WTC11 (cell line): ENCODE measurements around the gene UNC119. TPM values are rescaled to one million over a fixed set of nuclear protein-coding genes. Genes with fewer than 3 reads are reported as not detected.

ENCODE experiments used
- ATAC-seq: fragments of 200-7000 bp; cut with Tn5 transposase; 2 replicates; pipeline ENCODE4 v1.10.0; 2021; ENCODE audit warnings: mild to moderate bottlenecking, moderate library complexity
- CTCF ChIA-PET: fragments of 300-600 bp; sonication (Branson Sonifier 250); formaldehyde crosslinking; loops from one replicate; lab custom pipeline; 2021; ENCODE audit warnings: antibody characterized with exemption; lab: Charles Lee
- POLR2A ChIA-PET: fragments of 350-600 bp; sonication (Branson Sonifier 250); formaldehyde crosslinking; loops from one replicate; lab custom pipeline; 2021; ENCODE audit warnings: antibody characterized with exemption; lab: Charles Lee
- DNase-seq: peaks from one replicate; pipeline ENCODE4 v3.0.0; 2021; ENCODE audit warnings: low spot score
- H3K27ac Mint-ChIP-seq: 2 replicates; pipeline ENCODE4 v1.8.0; 2021; ENCODE audit warnings: mixed read lengths
- H3K27me3 Mint-ChIP-seq: 2 replicates; pipeline ENCODE4 v1.8.0; 2021; ENCODE audit warnings: low read depth, mild to moderate bottlenecking, moderate library complexity, mixed read lengths
- H3K36me3 Mint-ChIP-seq: 2 replicates; pipeline ENCODE4 v1.8.0; 2021; ENCODE audit warnings: mixed read lengths
- H3K4me1 Mint-ChIP-seq: 2 replicates; pipeline ENCODE4 v1.8.0; 2022; ENCODE audit warnings: mixed read lengths
- H3K4me3 Mint-ChIP-seq: 2 replicates; pipeline ENCODE4 v1.8.0; 2021; ENCODE audit warnings: mild to moderate bottlenecking, moderate library complexity, mixed read lengths
- H3K9me3 Mint-ChIP-seq: 2 replicates; pipeline ENCODE4 v1.8.0; 2021; ENCODE audit warnings: mixed read lengths
- CBFB ChIP-seq: sonication (generic); formaldehyde crosslinking; IDR thresholded peaks from 2 replicates; pipeline ENCODE4 v1.8.1; 2022; ENCODE audit warnings: mild to moderate bottlenecking, low read depth, missing genetic modification reagents
- ERG ChIP-seq: fragments of 250-450 bp; sonication (Bioruptor Pico); IDR thresholded peaks from 2 replicates; pipeline ENCODE4 v1.8.0; 2021; ENCODE audit warnings: mild to moderate bottlenecking
- ESRRA ChIP-seq: sonication (generic); formaldehyde crosslinking; IDR thresholded peaks from 2 replicates; pipeline ENCODE4 v1.8.1; 2022; ENCODE audit warnings: mild to moderate bottlenecking, missing genetic modification reagents, borderline replicate concordance
- GTF2I ChIP-seq: fragments of 250-450 bp; sonication (Bioruptor Pico); conservative IDR thresholded peaks from 2 replicates; pipeline ENCODE4 v1.4.0; 2021; ENCODE audit warnings: mild to moderate bottlenecking
- MLX ChIP-seq: sonication (generic); formaldehyde crosslinking; IDR thresholded peaks from 2 replicates; pipeline ENCODE4 v1.8.1; 2023; ENCODE audit warnings: mild to moderate bottlenecking, missing genetic modification reagents, moderate library complexity
- SOX15 ChIP-seq: fragments of 250-450 bp; sonication (Bioruptor Pico); IDR thresholded peaks from 2 replicates; pipeline ENCODE4 v1.9.0; 2021; ENCODE audit warnings: mild to moderate bottlenecking
- SP1 ChIP-seq: sonication (generic); formaldehyde crosslinking; conservative IDR thresholded peaks from 2 replicates; pipeline ENCODE4 v1.8.1; 2022; ENCODE audit warnings: missing genetic modification reagents
- TCF7 ChIP-seq: sonication (generic); formaldehyde crosslinking; IDR thresholded peaks from 2 replicates; pipeline ENCODE4 v1.8.0; 2022; ENCODE audit warnings: mild to moderate bottlenecking, low read depth, missing genetic modification reagents, moderate library complexity
- TEAD1 ChIP-seq: sonication (generic); formaldehyde crosslinking; IDR thresholded peaks from 2 replicates; pipeline ENCODE4 v1.8.0; 2022; ENCODE audit warnings: mild to moderate bottlenecking, missing genetic modification reagents
- TP53 ChIP-seq: sonication (generic); formaldehyde crosslinking; IDR thresholded peaks from 2 replicates; pipeline ENCODE4 v1.8.1; 2023; ENCODE audit warnings: mild to moderate bottlenecking, missing genetic modification reagents
- ZBTB21 ChIP-seq: sonication (generic); formaldehyde crosslinking; IDR thresholded peaks from 2 replicates; pipeline ENCODE4 v1.8.1; 2023; ENCODE audit warnings: mild to moderate bottlenecking, missing genetic modification reagents, borderline replicate concordance
- ZNF396 ChIP-seq: fragments of 250-450 bp; sonication (Bioruptor Pico); IDR thresholded peaks from 2 replicates; pipeline ENCODE4 v1.8.0; 2021; ENCODE audit warnings: mild to moderate bottlenecking, moderate library complexity, borderline replicate concordance
- ZNF512 ChIP-seq: sonication (generic); formaldehyde crosslinking; IDR thresholded peaks from 2 replicates; pipeline ENCODE4 v1.8.1; 2022; ENCODE audit warnings: missing genetic modification reagents, borderline replicate concordance
- total RNA-seq: library from RNA; stranded (reverse); gene quantifications from 3 replicates; pipeline ENCODE4 v1.2.3, GENCODE V29; 2021
- TF ChIP-seq, protein P1 (sequence below): fragments of 250-450 bp; sonication (Bioruptor Pico); IDR thresholded peaks from 2 replicates; pipeline ENCODE4 v1.9.0; 2021; ENCODE audit warnings: mild to moderate bottlenecking, borderline replicate concordance
- TF ChIP-seq, protein P2 (sequence below): sonication (generic); formaldehyde crosslinking; conservative IDR thresholded peaks from 2 replicates; pipeline ENCODE4 v1.8.1; 2023; ENCODE audit warnings: mild to moderate bottlenecking, low read depth, missing genetic modification reagents, moderate library complexity
- TF ChIP-seq, protein P3 (sequence below): sonication (generic); formaldehyde crosslinking; IDR thresholded peaks from 2 replicates; pipeline ENCODE4 v1.8.1; 2023; ENCODE audit warnings: mild to moderate bottlenecking, missing genetic modification reagents
- TF ChIP-seq, protein P4 (sequence below): sonication (generic); formaldehyde crosslinking; IDR thresholded peaks from 2 replicates; pipeline ENCODE4 v1.8.0; 2022; ENCODE audit warnings: mild to moderate bottlenecking, missing genetic modification reagents
- TF ChIP-seq, protein P5 (sequence below): fragments of 250-450 bp; sonication (Bioruptor Pico); IDR thresholded peaks from 2 replicates; pipeline ENCODE4 v1.9.0; 2021; ENCODE audit warnings: mild to moderate bottlenecking

Gene UNC119
- total RNA-seq, 1 experiment from 2014 or later, result 59.6 TPM

DNA sequence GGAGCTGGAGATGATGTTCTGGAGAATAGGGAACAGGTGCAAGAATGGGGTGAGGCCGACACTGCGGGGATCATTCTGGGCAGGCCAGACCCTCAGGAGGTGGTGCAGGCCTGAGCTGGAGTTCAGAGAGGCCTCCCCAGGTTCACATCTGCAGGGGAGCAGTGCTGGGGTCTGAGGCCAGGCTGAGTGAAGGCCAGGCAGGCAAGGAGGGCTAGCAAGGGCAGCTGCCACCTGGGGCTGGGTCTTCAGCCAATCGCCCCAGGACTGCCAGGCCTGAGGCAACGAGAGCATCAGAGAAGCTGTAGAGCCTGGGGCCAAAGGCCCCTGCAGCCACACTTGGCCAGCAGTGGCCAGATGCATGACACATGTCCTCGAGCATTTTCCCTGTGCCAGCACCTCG, 31.7 kb downstream of the UNC119 start:
- Mint-ChIP-seq H3K36me3 (no peaks in the 10 kb centered on the region), H3K27me3 (peaks cover 7% of the 10 kb centered on the region), H3K4me1 (peaks cover 3% of the 10 kb centered on the region), H3K27ac (no peak overlapping the region), H3K9me3 (peaks cover 12% of the 10 kb centered on the region), H3K4me3 (no peak overlapping the region)
- ChIA-PET POLR2A (no interaction called here), CTCF (interaction anchor here (0.7 to 1.9 kb wide), 8 partner anchors 15 to 763 kb away, joined by 3 to 9 read pairs (median 4); no protein-coding TSS in a partner anchor)
- TF ChIP-seq TCF7 (CRISPR knock-in tag) (no peak), MLX (no peak), ESRRA (CRISPR knock-in tag) (no peak), ZBTB21 (no peak), ERG (no peak), SOX15 (no peak), CBFB (CRISPR knock-in tag) (no peak), ZNF512 (CRISPR knock-in tag) (no peak), GTF2I (CRISPR knock-in tag) (no peak)
- ATAC-seq (no peak), DNase-seq (no peak)

DNA sequence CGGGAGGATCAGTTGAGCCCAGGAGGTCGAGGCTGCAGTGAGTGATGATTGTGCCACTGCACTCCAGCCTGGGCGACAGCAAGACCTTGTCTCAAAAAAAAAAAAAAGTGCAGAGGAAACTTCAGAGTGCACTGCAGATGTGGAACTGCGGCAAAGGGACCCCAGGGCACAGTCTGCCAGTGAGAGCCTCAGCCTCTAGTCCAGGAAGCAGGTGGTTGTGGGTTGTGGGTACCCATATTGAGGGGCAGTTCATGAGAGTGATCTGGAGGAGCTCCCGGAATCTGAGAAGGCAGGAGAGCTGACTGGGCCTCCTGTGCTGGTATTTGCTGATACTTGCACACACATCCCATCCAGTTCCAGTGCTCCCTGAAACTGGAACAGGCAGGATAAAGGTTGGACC, 33.2 kb downstream of the UNC119 start:
- no peak for DNase-seq
- Mint-ChIP-seq H3K4me1 (peaks cover 3% of the 10 kb centered on the region), H3K27me3 (peaks cover 7% of the 10 kb centered on the region), H3K9me3 (peaks cover 18% of the 10 kb centered on the region), H3K36me3 (no peaks in the 10 kb centered on the region), H3K4me3 (no peak overlapping the region), H3K27ac (no peak overlapping the region)
- ChIA-PET CTCF (interaction anchor here (0.8 kb wide), 1 partner anchor 24 kb away, joined by 3 read pairs; no protein-coding TSS in a partner anchor), POLR2A (no interaction called here)
- no peak for ATAC-seq
- TF ChIP-seq TEAD1 (CRISPR knock-in tag) (no peak), MLX (no peak), SP1 (CRISPR knock-in tag) (no peak), ZBTB21 (no peak), ZNF396 (CRISPR knock-in tag) (no peak), TP53 (no peak)
- TF ChIP-seq, protein P1, sequence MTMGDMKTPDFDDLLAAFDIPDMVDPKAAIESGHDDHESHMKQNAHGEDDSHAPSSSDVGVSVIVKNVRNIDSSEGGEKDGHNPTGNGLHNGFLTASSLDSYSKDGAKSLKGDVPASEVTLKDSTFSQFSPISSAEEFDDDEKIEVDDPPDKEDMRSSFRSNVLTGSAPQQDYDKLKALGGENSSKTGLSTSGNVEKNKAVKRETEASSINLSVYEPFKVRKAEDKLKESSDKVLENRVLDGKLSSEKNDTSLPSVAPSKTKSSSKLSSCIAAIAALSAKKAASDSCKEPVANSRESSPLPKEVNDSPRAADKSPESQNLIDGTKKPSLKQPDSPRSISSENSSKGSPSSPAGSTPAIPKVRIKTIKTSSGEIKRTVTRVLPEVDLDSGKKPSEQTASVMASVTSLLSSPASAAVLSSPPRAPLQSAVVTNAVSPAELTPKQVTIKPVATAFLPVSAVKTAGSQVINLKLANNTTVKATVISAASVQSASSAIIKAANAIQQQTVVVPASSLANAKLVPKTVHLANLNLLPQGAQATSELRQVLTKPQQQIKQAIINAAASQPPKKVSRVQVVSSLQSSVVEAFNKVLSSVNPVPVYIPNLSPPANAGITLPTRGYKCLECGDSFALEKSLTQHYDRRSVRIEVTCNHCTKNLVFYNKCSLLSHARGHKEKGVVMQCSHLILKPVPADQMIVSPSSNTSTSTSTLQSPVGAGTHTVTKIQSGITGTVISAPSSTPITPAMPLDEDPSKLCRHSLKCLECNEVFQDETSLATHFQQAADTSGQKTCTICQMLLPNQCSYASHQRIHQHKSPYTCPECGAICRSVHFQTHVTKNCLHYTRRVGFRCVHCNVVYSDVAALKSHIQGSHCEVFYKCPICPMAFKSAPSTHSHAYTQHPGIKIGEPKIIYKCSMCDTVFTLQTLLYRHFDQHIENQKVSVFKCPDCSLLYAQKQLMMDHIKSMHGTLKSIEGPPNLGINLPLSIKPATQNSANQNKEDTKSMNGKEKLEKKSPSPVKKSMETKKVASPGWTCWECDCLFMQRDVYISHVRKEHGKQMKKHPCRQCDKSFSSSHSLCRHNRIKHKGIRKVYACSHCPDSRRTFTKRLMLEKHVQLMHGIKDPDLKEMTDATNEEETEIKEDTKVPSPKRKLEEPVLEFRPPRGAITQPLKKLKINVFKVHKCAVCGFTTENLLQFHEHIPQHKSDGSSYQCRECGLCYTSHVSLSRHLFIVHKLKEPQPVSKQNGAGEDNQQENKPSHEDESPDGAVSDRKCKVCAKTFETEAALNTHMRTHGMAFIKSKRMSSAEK (CRISPR knock-in tag), result no peak
- TF ChIP-seq, protein P2, sequence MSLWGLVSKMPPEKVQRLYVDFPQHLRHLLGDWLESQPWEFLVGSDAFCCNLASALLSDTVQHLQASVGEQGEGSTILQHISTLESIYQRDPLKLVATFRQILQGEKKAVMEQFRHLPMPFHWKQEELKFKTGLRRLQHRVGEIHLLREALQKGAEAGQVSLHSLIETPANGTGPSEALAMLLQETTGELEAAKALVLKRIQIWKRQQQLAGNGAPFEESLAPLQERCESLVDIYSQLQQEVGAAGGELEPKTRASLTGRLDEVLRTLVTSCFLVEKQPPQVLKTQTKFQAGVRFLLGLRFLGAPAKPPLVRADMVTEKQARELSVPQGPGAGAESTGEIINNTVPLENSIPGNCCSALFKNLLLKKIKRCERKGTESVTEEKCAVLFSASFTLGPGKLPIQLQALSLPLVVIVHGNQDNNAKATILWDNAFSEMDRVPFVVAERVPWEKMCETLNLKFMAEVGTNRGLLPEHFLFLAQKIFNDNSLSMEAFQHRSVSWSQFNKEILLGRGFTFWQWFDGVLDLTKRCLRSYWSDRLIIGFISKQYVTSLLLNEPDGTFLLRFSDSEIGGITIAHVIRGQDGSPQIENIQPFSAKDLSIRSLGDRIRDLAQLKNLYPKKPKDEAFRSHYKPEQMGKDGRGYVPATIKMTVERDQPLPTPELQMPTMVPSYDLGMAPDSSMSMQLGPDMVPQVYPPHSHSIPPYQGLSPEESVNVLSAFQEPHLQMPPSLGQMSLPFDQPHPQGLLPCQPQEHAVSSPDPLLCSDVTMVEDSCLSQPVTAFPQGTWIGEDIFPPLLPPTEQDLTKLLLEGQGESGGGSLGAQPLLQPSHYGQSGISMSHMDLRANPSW (CRISPR knock-in tag), result no peak
- TF ChIP-seq, protein P3, sequence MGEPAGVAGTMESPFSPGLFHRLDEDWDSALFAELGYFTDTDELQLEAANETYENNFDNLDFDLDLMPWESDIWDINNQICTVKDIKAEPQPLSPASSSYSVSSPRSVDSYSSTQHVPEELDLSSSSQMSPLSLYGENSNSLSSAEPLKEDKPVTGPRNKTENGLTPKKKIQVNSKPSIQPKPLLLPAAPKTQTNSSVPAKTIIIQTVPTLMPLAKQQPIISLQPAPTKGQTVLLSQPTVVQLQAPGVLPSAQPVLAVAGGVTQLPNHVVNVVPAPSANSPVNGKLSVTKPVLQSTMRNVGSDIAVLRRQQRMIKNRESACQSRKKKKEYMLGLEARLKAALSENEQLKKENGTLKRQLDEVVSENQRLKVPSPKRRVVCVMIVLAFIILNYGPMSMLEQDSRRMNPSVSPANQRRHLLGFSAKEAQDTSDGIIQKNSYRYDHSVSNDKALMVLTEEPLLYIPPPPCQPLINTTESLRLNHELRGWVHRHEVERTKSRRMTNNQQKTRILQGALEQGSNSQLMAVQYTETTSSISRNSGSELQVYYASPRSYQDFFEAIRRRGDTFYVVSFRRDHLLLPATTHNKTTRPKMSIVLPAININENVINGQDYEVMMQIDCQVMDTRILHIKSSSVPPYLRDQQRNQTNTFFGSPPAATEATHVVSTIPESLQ, result no peak
- TF ChIP-seq, protein P4, sequence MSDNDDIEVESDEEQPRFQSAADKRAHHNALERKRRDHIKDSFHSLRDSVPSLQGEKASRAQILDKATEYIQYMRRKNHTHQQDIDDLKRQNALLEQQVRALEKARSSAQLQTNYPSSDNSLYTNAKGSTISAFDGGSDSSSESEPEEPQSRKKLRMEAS, result no peak
- TF ChIP-seq, protein P5, sequence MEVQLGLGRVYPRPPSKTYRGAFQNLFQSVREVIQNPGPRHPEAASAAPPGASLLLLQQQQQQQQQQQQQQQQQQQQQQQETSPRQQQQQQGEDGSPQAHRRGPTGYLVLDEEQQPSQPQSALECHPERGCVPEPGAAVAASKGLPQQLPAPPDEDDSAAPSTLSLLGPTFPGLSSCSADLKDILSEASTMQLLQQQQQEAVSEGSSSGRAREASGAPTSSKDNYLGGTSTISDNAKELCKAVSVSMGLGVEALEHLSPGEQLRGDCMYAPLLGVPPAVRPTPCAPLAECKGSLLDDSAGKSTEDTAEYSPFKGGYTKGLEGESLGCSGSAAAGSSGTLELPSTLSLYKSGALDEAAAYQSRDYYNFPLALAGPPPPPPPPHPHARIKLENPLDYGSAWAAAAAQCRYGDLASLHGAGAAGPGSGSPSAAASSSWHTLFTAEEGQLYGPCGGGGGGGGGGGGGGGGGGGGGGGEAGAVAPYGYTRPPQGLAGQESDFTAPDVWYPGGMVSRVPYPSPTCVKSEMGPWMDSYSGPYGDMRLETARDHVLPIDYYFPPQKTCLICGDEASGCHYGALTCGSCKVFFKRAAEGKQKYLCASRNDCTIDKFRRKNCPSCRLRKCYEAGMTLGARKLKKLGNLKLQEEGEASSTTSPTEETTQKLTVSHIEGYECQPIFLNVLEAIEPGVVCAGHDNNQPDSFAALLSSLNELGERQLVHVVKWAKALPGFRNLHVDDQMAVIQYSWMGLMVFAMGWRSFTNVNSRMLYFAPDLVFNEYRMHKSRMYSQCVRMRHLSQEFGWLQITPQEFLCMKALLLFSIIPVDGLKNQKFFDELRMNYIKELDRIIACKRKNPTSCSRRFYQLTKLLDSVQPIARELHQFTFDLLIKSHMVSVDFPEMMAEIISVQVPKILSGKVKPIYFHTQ, result no peak
